Type B pancreatic cell (in vitro differentiated cells): ENCODE measurements around the gene PRR5L. TPM values are rescaled to one million over a fixed set of nuclear protein-coding genes. Genes with fewer than 3 reads are reported as not detected.
A peak's percentile ranks its signal among the peaks of the same experiment; 100 is the strongest.

Experiments
- DNase-seq: peaks from one replicate; pipeline ENCODE4 v3.0.0; 2021; ENCODE audit warnings: mixed read lengths; ENCODE audit not compliant: unreplicated experiment; ENCODE audit errors: extremely low spot score
- H3K27ac Mint-ChIP-seq: 2 replicates; pipeline ENCODE4 v1.8.0; 2021; ENCODE audit warnings: mild to moderate bottlenecking, mixed read lengths
- H3K27me3 Mint-ChIP-seq: 2 replicates; pipeline ENCODE4 v1.8.0; 2021; ENCODE audit warnings: mixed read lengths
- H3K36me3 Mint-ChIP-seq: 2 replicates; pipeline ENCODE4 v1.8.0; 2021; ENCODE audit warnings: mixed read lengths
- H3K4me1 Mint-ChIP-seq: one replicate; pipeline ENCODE4 v1.8.0; 2021; ENCODE audit warnings: mixed read lengths; ENCODE audit not compliant: unreplicated experiment
- H3K4me3 Mint-ChIP-seq: 2 replicates; pipeline ENCODE4 v1.8.0; 2021; ENCODE audit warnings: mild to moderate bottlenecking, mixed read lengths
- H3K9me3 Mint-ChIP-seq: 2 replicates; pipeline ENCODE4 v1.8.0; 2021; ENCODE audit warnings: mixed read lengths
- CTCF ChIP-seq: fragments of 200-600 bp; sonication (generic); conservative IDR thresholded peaks from 2 replicates; pipeline ENCODE4 v1.5.0; 2021; ENCODE audit warnings: antibody characterized with exemption, mild to moderate bottlenecking
- total RNA-seq: library from RNA; stranded (reverse); gene quantifications from 2 replicates; pipeline ENCODE4 v1.2.1, GENCODE V29; 2021; ENCODE audit warnings: low replicate concordance

The PRR5L gene
- total RNA-seq, 1 donor from 2014 or later = 11.0 TPM

- Mint-ChIP-seq H3K9me3 (peaks cover 6% of the 10 kb centered on the region), H3K27ac (no peak overlapping the region), H3K4me3 (no peak overlapping the region), H3K27me3 (no peaks in the 10 kb centered on the region), H3K36me3 (peaks cover 3% of the 10 kb centered on the region), H3K4me1 (peaks cover 18% of the 10 kb centered on the region)
- no peak for DNase-seq
- no peak for TF ChIP-seq CTCF
Observed at GRCh38 chr11:36281850-36282249, 14.2 kb upstream of the PRR5L start.

- Mint-ChIP-seq H3K4me1 (peaks cover 12% of the 10 kb centered on the region), H3K36me3 (no peaks in the 10 kb centered on the region), H3K9me3 (peaks cover 6% of the 10 kb centered on the region), H3K27ac (no peak overlapping the region), H3K4me3 (no peak overlapping the region), H3K27me3 (no peaks in the 10 kb centered on the region)
- no peak for DNase-seq
- TF ChIP-seq CTCF = no peak
Observed at GRCh38 chr11:36282926-36283325, 13.2 kb upstream of the PRR5L start.

GRCh38 chr11:36288442-36289225 lies 7.5 kb upstream of the PRR5L start:
- Mint-ChIP-seq H3K27me3 (peaks cover 15% of the 10 kb centered on the region), H3K9me3 (no peaks in the 10 kb centered on the region), H3K4me1 (peaks cover 13% of the 10 kb centered on the region), H3K4me3 (peak overlapping the region; percentile 97), H3K27ac (peak overlapping the region; percentile 94), H3K36me3 (no peaks in the 10 kb centered on the region)
- no peak for TF ChIP-seq CTCF
- DNase-seq = no peak

- Mint-ChIP-seq H3K27ac (peak within 1 kb of the TSS; percentile 94), H3K4me1 (peaks cover 13% of the 10 kb centered on the region), H3K27me3 (peaks cover 15% of the 10 kb centered on the region), H3K9me3 (no peaks in the 10 kb centered on the region), H3K36me3 (no peaks in the 10 kb centered on the region), H3K4me3 (peak within 1 kb of the TSS; percentile 97)
- no peak for TF ChIP-seq CTCF
- DNase-seq = peak; percentile 93
Observed at GRCh38 chr11:36289226-36289852, 6.7 kb upstream of the PRR5L start, which contains the start of gene COMMD9. Gene COMMD9 (minus strand): TSS chr11:36289424. CDS start chr11:36289412, 12 bp downstream.

- TF ChIP-seq CTCF = peak; percentile 74
- no peak for DNase-seq
- Mint-ChIP-seq H3K27ac (no peak overlapping the region), H3K4me3 (no peak overlapping the region), H3K36me3 (no peaks in the 10 kb centered on the region), H3K9me3 (no peaks in the 10 kb centered on the region), H3K27me3 (peaks cover 15% of the 10 kb centered on the region), H3K4me1 (peaks cover 13% of the 10 kb centered on the region)
Observed at GRCh38 chr11:36292311-36292722, 3.8 kb upstream of the PRR5L start.
